Liver (tissue), 3 donors: ENCODE results near the gene NR0B1.

Source experiments
- GABPA ChIP-seq, 2 donors: IDR thresholded peaks in 1 of 2; conservative IDR thresholded peaks in 1 of 2; 2 replicates each; pipeline ENCODE4 v1.6.1; 2016; ENCODE audit warnings: antibody characterized with exemption in 2 of 2, mild to moderate bottlenecking in 1 of 2, moderate library complexity in 1 of 2
- JUND ChIP-seq, 2 donors: IDR thresholded peaks; 2 replicates each; pipeline ENCODE4 v1.6.1; 2016; ENCODE audit warnings: antibody characterized with exemption in 2 of 2
- MAX ChIP-seq: IDR thresholded peaks from 2 replicates; pipeline ENCODE4 v1.6.1; 2016; ENCODE audit warnings: antibody characterized with exemption
- RAD21 ChIP-seq, 2 donors: IDR thresholded peaks; 2 replicates each; pipeline ENCODE4 v1.6.1; 2016; ENCODE audit warnings: antibody characterized with exemption in 2 of 2, mild to moderate bottlenecking in 2 of 2
- RXRA ChIP-seq, 2 donors: IDR thresholded peaks; 2 replicates each; pipeline ENCODE4 v1.6.1; 2017 to 2018; ENCODE audit warnings: antibody characterized with exemption in 2 of 2, mild to moderate bottlenecking in 1 of 2
- SP1 ChIP-seq: IDR thresholded peaks from 2 replicates; pipeline ENCODE4 v1.6.1; 2018; ENCODE audit warnings: antibody characterized with exemption, mild to moderate bottlenecking
- TAF1 ChIP-seq: conservative IDR thresholded peaks from 2 replicates; pipeline ENCODE4 v1.6.1; 2016; ENCODE audit warnings: antibody characterized with exemption, mild to moderate bottlenecking
- YY1 ChIP-seq: IDR thresholded peaks from 2 replicates; pipeline ENCODE4 v1.6.1; 2016; ENCODE audit warnings: antibody characterized with exemption, mild to moderate bottlenecking
- ZBTB33 ChIP-seq: IDR thresholded peaks from 2 replicates; pipeline ENCODE4 v1.6.1; 2016; ENCODE audit warnings: antibody characterized with exemption
- TF ChIP-seq, protein P1 (sequence below): fragments of 150-350 bp; IDR thresholded peaks from 2 replicates; pipeline ENCODE4 v1.5.1; 2017; ENCODE audit warnings: improper control_type of control experiment, low read depth, low read length; ENCODE audit not compliant: missing input control
- TF ChIP-seq, protein P2 (sequence below): IDR thresholded peaks from 2 replicates; pipeline ENCODE4 v1.6.1; 2016; ENCODE audit warnings: antibody characterized with exemption, mild to moderate bottlenecking
- TF ChIP-seq, protein P3 (sequence below): IDR thresholded peaks from 2 replicates; pipeline ENCODE4 v1.6.1; 2016; ENCODE audit warnings: antibody characterized with exemption
- donor health status: healthy.
- donor health status: healthy.

GRCh38 chrX:30304866-30305265 is 4.3 kb downstream of the NR0B1 start:
- TF ChIP-seq, protein P1, sequence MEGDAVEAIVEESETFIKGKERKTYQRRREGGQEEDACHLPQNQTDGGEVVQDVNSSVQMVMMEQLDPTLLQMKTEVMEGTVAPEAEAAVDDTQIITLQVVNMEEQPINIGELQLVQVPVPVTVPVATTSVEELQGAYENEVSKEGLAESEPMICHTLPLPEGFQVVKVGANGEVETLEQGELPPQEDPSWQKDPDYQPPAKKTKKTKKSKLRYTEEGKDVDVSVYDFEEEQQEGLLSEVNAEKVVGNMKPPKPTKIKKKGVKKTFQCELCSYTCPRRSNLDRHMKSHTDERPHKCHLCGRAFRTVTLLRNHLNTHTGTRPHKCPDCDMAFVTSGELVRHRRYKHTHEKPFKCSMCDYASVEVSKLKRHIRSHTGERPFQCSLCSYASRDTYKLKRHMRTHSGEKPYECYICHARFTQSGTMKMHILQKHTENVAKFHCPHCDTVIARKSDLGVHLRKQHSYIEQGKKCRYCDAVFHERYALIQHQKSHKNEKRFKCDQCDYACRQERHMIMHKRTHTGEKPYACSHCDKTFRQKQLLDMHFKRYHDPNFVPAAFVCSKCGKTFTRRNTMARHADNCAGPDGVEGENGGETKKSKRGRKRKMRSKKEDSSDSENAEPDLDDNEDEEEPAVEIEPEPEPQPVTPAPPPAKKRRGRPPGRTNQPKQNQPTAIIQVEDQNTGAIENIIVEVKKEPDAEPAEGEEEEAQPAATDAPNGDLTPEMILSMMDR, result no peak
- TF ChIP-seq TAF1, result no peak
- no peak for TF ChIP-seq GABPA (IDR thresholded peaks at IDR 0.05 in 1 of 2, conservative IDR thresholded peaks at IDR 0.05 in 1 of 2)
- TF ChIP-seq MAX, result no peak
- TF ChIP-seq RXRA (IDR thresholded peaks at IDR 0.05), result no peak
- TF ChIP-seq, protein P2, sequence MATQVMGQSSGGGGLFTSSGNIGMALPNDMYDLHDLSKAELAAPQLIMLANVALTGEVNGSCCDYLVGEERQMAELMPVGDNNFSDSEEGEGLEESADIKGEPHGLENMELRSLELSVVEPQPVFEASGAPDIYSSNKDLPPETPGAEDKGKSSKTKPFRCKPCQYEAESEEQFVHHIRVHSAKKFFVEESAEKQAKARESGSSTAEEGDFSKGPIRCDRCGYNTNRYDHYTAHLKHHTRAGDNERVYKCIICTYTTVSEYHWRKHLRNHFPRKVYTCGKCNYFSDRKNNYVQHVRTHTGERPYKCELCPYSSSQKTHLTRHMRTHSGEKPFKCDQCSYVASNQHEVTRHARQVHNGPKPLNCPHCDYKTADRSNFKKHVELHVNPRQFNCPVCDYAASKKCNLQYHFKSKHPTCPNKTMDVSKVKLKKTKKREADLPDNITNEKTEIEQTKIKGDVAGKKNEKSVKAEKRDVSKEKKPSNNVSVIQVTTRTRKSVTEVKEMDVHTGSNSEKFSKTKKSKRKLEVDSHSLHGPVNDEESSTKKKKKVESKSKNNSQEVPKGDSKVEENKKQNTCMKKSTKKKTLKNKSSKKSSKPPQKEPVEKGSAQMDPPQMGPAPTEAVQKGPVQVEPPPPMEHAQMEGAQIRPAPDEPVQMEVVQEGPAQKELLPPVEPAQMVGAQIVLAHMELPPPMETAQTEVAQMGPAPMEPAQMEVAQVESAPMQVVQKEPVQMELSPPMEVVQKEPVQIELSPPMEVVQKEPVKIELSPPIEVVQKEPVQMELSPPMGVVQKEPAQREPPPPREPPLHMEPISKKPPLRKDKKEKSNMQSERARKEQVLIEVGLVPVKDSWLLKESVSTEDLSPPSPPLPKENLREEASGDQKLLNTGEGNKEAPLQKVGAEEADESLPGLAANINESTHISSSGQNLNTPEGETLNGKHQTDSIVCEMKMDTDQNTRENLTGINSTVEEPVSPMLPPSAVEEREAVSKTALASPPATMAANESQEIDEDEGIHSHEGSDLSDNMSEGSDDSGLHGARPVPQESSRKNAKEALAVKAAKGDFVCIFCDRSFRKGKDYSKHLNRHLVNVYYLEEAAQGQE, result no peak
- TF ChIP-seq RAD21 (IDR thresholded peaks at IDR 0.05), result no peak
- TF ChIP-seq, protein P3, sequence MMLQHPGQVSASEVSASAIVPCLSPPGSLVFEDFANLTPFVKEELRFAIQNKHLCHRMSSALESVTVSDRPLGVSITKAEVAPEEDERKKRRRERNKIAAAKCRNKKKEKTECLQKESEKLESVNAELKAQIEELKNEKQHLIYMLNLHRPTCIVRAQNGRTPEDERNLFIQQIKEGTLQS, result no peak
- no peak for TF ChIP-seq JUND (IDR thresholded peaks at IDR 0.05)
- TF ChIP-seq SP1, result no peak
- TF ChIP-seq ZBTB33, result no peak
- no peak for TF ChIP-seq YY1
